Esophagus squamous epithelium (tissue), 4 donors: ENCODE measurements around the gene SNX5.

Experiments used
- CTCF ChIP-seq, 6 experiments: fragments of 450-650 bp in 4 of 6; fragments of 200-600 bp in 2 of 6; sonication (generic) in 2 of 6; IDR thresholded peaks; one replicate each; pipeline ENCODE4 v1.5.1; 2016 to 2019; ENCODE audit warnings: antibody characterized with exemption in 6 of 6, mild to moderate bottlenecking in 4 of 6, moderate library complexity in 4 of 6
- POLR2A ChIP-seq, 4 donors: fragments of 450-650 bp; IDR thresholded peaks; one replicate each; pipeline ENCODE4 v1.6.1; 2017; ENCODE audit warnings: antibody characterized with exemption in 4 of 4, mild to moderate bottlenecking in 4 of 4, moderate library complexity in 3 of 4

- TF ChIP-seq CTCF (IDR thresholded peaks at IDR 0.05) (no peak), POLR2A (IDR thresholded peaks at IDR 0.05) (no peak)
Observed at GRCh38 chr20:18011951-18012645, 43.5 kb upstream of the SNX5 start.
